ENCODE measurements around the gene PLEKHA6. TPM values are rescaled to one million over a fixed set of nuclear protein-coding genes. Genes with fewer than 3 reads are reported as not detected.

The PLEKHA6 gene
- total RNA-seq, 1 donor from 2014 or later: 4.9 TPM

DNA sequence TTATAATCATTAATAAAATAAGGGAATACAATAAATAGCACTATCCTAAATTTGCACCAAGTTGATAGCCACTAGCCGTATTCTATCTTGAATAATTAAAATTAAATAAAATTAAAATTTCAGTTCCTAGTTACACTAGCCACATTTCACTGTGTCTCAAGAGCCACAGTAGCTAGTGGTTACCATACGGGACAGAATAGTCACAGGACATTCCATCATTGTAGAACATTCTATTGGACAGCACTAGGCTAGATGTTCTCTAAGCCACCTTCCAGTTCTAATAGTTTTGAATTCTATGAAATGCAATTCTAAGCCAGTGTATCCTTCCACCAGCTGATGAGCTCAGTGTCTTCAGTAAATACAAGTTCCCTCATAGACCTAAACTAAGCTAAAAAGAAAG, 74.8 kb downstream of the PLEKHA6 start:
- H3K9me3 ChIP-seq: no peaks in the 10 kb centered on the region
- intact Hi-C loops (cut with DNase I): no loop called here
- H3K27ac ChIP-seq: no peak overlapping the region
- no peak for DNase-seq (ENCODE audit: low spot score in 2 of 2)
- no peak overlapping the region for H3K4me3 ChIP-seq
- no peaks in the 10 kb centered on the region for H3K36me3 ChIP-seq
- no peak for TF ChIP-seq CTCF (IDR thresholded peaks at IDR 0.05)
- no peaks in the 10 kb centered on the region for H3K4me1 ChIP-seq
- no peaks in the 10 kb centered on the region for H3K27me3 ChIP-seq

GRCh38 chr1:204283711-204284651, 75.7 kb downstream of the PLEKHA6 start:
- intact Hi-C loops (cut with DNase I): no loop called here
- Histone ChIP-seq H3K4me3 (no peak overlapping the region), H3K36me3 (no peaks in the 10 kb centered on the region), H3K27ac (no peak overlapping the region), H3K9me3 (no peaks in the 10 kb centered on the region), H3K27me3 (no peaks in the 10 kb centered on the region), H3K4me1 (no peaks in the 10 kb centered on the region)
- DNase-seq (ENCODE audit: low spot score in 2 of 2): no peak
- no peak for TF ChIP-seq CTCF (IDR thresholded peaks at IDR 0.05)

DNA sequence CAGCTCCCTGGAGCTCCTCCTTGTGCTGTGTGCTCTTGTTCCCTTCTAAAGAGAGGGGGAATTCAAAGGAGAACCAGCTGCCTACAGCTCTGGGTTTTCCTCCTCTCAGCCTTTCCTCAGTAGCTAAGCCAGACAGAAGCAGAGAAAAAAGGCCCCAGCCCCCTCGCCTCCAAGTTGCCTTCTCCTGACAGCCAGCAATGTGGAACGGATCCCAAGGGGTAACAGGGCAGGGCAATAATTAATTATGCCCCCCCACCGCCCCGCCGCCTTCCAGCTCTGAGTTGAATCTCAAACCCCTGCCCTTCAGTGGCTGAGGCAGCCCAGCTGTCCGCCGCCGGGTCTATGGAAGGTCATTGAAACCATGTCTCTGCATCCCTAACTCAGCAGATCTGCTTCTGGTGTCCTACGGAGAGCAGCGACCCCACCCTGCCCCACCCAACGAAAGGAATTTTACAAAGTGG, 76.9 kb downstream of the PLEKHA6 start:
- no peaks in the 10 kb centered on the region for H3K4me1 ChIP-seq
- no peaks in the 10 kb centered on the region for H3K9me3 ChIP-seq
- no peak overlapping the region for H3K4me3 ChIP-seq
- TF ChIP-seq CTCF (IDR thresholded peaks at IDR 0.05): no peak
- intact Hi-C loops (cut with DNase I): no loop called here
- H3K27ac ChIP-seq: no peak overlapping the region
- no peaks in the 10 kb centered on the region for H3K36me3 ChIP-seq
- no peaks in the 10 kb centered on the region for H3K27me3 ChIP-seq
- DNase-seq (ENCODE audit: low spot score in 2 of 2): no peak

- no peaks in the 10 kb centered on the region for H3K9me3 ChIP-seq
- no peak for DNase-seq (ENCODE audit: low spot score in 2 of 2)
- H3K4me3 ChIP-seq: no peak overlapping the region
- intact Hi-C loops (cut with DNase I): no loop called here
- H3K27ac ChIP-seq: no peak overlapping the region
- no peaks in the 10 kb centered on the region for H3K36me3 ChIP-seq
- H3K4me1 ChIP-seq: no peaks in the 10 kb centered on the region
- H3K27me3 ChIP-seq: no peaks in the 10 kb centered on the region
- TF ChIP-seq CTCF (IDR thresholded peaks at IDR 0.05): no peak
Observed at GRCh38 chr1:204280099-204280961, 79.4 kb downstream of the PLEKHA6 start.

- H3K4me1 ChIP-seq: no peaks in the 10 kb centered on the region
- no peak overlapping the region for H3K4me3 ChIP-seq
- TF ChIP-seq CTCF (IDR thresholded peaks at IDR 0.05): no peak
- intact Hi-C loops (cut with DNase I): no loop called here
- no peaks in the 10 kb centered on the region for H3K36me3 ChIP-seq
- DNase-seq (ENCODE audit: low spot score in 2 of 2): no peak
- H3K27me3 ChIP-seq: no peaks in the 10 kb centered on the region
- H3K9me3 ChIP-seq: no peaks in the 10 kb centered on the region
- H3K27ac ChIP-seq: no peak overlapping the region
Observed at GRCh38 chr1:204278958-204279357, 80.8 kb downstream of the PLEKHA6 start.

All from ascending aorta (tissue), 2 donors.